Measurements from ENCODE around the gene EZH2.

Gene EZH2

GRCh38 chr7:148834605-148835004, 49.5 kb downstream of the EZH2 start:
- TF ChIP-seq SPI1 (IDR thresholded peaks at IDR 0.05; ENCODE audit: borderline replicate concordance, low read depth) (no peak), GABPA (IDR thresholded peaks at IDR 0.05; ENCODE audit: low read depth) (no peak), POLR2AphosphoS5 (IDR thresholded peaks at IDR 0.05; ENCODE audit: low read depth) (no peak), CTCF (IDR thresholded peaks at IDR 0.05; ENCODE audit: insufficient read depth, low read length) (no peak)
- TF ChIP-seq, protein P1, sequence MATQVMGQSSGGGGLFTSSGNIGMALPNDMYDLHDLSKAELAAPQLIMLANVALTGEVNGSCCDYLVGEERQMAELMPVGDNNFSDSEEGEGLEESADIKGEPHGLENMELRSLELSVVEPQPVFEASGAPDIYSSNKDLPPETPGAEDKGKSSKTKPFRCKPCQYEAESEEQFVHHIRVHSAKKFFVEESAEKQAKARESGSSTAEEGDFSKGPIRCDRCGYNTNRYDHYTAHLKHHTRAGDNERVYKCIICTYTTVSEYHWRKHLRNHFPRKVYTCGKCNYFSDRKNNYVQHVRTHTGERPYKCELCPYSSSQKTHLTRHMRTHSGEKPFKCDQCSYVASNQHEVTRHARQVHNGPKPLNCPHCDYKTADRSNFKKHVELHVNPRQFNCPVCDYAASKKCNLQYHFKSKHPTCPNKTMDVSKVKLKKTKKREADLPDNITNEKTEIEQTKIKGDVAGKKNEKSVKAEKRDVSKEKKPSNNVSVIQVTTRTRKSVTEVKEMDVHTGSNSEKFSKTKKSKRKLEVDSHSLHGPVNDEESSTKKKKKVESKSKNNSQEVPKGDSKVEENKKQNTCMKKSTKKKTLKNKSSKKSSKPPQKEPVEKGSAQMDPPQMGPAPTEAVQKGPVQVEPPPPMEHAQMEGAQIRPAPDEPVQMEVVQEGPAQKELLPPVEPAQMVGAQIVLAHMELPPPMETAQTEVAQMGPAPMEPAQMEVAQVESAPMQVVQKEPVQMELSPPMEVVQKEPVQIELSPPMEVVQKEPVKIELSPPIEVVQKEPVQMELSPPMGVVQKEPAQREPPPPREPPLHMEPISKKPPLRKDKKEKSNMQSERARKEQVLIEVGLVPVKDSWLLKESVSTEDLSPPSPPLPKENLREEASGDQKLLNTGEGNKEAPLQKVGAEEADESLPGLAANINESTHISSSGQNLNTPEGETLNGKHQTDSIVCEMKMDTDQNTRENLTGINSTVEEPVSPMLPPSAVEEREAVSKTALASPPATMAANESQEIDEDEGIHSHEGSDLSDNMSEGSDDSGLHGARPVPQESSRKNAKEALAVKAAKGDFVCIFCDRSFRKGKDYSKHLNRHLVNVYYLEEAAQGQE (IDR thresholded peaks at IDR 0.05; ENCODE audit: insufficient replicate concordance, low read depth), result no peak
- no peaks in the 10 kb centered on the region for H3K27me3 ChIP-seq (ENCODE audit: insufficient read depth, poor library complexity, severe bottlenecking)
- no peak for DNase-seq (ENCODE audit: low read depth in 1 of 2, low spot score in 1 of 2)
- no peak overlapping the region for H3K4me3 ChIP-seq (replicated peaks; ENCODE audit: insufficient read depth, low read length)
- H3K27ac ChIP-seq (replicated peaks), result no peak overlapping the region

DNA sequence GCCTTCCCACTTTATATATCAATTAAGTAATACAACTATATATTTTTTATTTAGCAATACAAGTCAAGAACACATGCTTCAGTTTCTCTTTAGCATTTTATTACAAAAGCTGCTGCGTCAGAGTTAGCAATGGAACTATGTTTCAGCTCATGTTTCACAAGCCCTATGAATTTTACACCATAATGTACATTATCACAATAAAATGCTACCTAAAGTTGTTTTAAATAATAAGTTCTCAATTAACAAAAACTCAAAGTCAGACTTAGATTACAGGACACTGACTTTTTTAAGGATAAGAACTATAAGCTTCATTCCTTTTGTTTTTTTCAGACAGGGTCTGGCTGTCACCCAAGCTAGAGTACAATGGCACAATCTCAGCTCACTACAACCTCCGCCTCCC, 52.3 kb downstream of the EZH2 start:
- Histone ChIP-seq H3K27me3 (ENCODE audit: insufficient read depth, poor library complexity, severe bottlenecking) (no peaks in the 10 kb centered on the region), H3K4me3 (replicated peaks; ENCODE audit: insufficient read depth, low read length) (no peak overlapping the region), H3K27ac (replicated peaks) (no peak overlapping the region)
- no peak for TF ChIP-seq SPI1 (IDR thresholded peaks at IDR 0.05; ENCODE audit: borderline replicate concordance, low read depth)
- TF ChIP-seq POLR2AphosphoS5 (IDR thresholded peaks at IDR 0.05; ENCODE audit: low read depth), result no peak
- TF ChIP-seq, protein P1 (IDR thresholded peaks at IDR 0.05; ENCODE audit: insufficient replicate concordance, low read depth), result no peak
- TF ChIP-seq CTCF (IDR thresholded peaks at IDR 0.05; ENCODE audit: insufficient read depth, low read length), result no peak
- TF ChIP-seq GABPA (IDR thresholded peaks at IDR 0.05; ENCODE audit: low read depth), result no peak
- DNase-seq (ENCODE audit: low read depth in 1 of 2, low spot score in 1 of 2), result no peak

DNA sequence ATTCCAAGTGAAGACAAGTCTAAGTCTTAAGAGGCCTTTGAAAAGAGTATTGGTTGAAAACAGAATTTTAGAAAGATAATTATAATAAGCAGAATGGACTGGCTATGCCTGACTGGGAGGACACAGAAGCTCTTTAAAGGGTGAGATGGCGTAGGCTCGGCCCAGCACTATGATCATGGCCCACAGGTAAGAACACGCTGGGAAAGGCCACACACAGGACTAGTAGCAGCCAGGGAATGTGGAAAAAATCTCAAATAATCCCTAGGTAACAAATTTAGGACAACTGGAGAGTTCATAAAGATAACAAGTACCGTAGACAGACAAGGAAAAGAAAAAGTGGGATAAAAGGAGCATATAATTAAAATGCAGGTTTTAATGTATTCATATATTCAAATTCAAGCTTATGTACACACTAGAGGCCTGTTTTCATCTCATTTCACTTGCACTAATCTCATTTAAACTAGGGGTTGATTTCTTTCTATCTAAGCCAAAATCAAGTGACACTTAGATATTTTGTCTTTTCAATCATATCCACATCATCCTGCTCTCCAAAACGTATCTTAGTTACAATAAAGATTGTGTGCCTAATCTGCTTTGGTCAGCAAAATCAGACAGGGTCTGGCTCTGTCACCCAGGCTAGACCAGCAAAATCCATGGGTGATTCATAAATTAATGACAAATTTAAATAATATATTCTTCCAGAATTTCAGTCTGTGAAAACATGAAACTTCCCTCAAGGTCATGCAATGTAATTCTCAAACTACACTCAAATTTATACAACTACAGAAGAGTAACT, 53.0 kb downstream of the EZH2 start:
- H3K27me3 ChIP-seq (ENCODE audit: insufficient read depth, poor library complexity, severe bottlenecking), result no peaks in the 10 kb centered on the region
- no peak for DNase-seq (ENCODE audit: low read depth in 1 of 2, low spot score in 1 of 2)
- H3K27ac ChIP-seq (replicated peaks), result no peak overlapping the region
- TF ChIP-seq POLR2AphosphoS5 (IDR thresholded peaks at IDR 0.05; ENCODE audit: low read depth) (no peak), GABPA (IDR thresholded peaks at IDR 0.05; ENCODE audit: low read depth) (no peak), SPI1 (IDR thresholded peaks at IDR 0.05; ENCODE audit: borderline replicate concordance, low read depth) (no peak), CTCF (IDR thresholded peaks at IDR 0.05; ENCODE audit: insufficient read depth, low read length) (no peak)
- TF ChIP-seq, protein P1 (IDR thresholded peaks at IDR 0.05; ENCODE audit: insufficient replicate concordance, low read depth), result no peak
- no peak overlapping the region for H3K4me3 ChIP-seq (replicated peaks; ENCODE audit: insufficient read depth, low read length)

Data from HL-60 (cell line).